Measurements from ENCODE around the gene ZDHHC14.
"Not testable (repeated sequence)": the region's sequence is repeated elsewhere in the genome, so short reads cannot be mapped to it uniquely, and the experiment has no call there.

ZDHHC14 gene

DNA sequence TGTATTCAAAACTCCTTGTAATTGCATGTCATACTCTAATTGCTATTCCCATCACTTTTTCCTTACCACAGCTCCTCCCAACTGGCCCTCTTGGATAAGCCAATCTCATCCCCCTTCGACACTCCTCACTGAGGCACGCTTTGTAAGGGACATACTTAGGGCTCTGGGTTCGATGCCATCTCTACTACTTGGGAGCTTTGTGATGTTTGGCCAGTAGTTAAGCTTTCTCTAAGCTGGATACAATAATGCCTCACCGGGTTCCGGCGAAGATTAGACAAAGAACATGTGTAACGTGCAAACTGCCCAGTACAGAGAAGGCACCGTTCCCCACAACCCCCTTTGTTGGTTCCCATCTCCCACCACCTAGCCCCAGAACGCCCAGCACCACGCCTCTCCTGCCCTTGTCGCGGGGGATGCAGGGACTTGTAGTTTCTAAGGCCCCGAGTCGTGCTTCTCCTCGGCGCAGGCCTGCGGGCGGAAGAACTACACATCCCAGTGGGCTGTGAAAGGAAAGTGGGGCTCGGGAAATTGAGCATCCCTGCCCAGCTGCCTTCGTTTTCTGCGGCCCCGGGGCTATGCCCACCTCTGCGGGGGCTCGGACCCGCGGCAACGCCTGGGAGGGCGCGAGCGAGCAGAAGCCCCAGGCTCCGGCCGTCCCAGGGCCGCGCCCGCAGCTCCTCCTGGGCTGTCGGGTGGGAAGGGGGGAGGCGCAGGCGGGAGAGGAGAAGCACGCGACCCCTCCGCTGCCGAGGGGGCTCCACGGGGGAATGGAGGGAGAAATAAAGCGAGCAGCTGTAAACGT lies 1.1 kb upstream of the ZDHHC14 start:
- peak; percentile 79 to 84 (median 81) for DNase-seq (ENCODE audit: low read depth in 2 of 3, low spot score in 1 of 3)

- DNase-seq (ENCODE audit: low read depth in 2 of 3, low spot score in 1 of 3) = no peak
These were observed 572 bp upstream of the ZDHHC14 start for GRCh38 chr6:157380458-157380778.

DNA sequence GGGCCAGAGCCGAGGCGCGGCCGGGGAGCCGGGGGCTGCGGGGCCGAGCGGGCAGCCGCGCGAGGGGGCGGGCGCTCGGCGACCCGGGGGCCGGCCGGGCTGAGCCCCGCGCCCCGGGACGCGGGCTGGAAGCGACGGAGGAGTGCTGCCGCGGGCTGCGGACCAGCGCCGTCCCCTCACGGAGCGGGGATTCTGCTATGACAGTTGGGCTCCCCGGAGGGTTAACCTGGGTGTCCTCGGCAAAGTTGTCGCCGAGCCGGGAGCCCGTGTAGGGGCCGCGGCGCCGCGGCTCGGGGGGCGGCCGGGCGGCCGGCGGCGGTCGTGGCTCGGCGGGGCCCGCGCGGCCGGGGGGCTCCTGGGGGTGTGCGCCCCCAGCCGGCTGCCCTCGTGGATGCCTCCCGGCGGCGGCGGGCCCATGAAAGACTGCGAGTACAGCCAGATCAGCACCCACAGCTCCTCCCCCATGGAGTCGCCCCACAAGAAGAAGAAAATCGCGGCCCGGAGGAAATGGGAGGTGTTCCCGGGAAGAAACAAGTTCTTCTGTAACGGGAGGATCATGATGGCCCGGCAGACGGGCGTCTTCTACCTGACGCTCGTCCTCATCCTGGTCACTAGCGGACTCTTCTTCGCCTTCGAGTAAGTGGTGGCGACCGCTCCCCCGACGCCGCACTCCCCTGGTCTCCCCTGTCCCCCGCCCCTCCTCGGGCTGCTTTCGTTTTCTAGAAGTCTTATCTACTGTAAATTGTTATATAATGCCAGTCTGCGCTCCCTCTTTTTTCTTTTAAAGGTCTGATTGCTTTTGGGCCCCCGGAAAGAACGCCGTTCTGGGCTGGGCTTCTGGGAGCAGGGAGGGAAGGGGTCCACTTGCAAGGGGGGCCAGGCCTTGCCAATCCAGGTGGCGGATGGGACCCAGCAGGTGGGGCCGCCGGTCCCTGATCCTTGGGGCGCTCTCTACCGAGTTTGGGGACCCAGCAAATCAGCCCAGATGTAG lies 936 bp downstream of the ZDHHC14 start:
- peak in 1 of 3 donors; percentile 37 for DNase-seq (ENCODE audit: low read depth in 2 of 3, low spot score in 1 of 3)

GRCh38 chr6:157382821-157383220 lies 1.8 kb downstream of the ZDHHC14 start:
- DNase-seq (ENCODE audit: low read depth in 2 of 3, low spot score in 1 of 3) = no peak

DNA sequence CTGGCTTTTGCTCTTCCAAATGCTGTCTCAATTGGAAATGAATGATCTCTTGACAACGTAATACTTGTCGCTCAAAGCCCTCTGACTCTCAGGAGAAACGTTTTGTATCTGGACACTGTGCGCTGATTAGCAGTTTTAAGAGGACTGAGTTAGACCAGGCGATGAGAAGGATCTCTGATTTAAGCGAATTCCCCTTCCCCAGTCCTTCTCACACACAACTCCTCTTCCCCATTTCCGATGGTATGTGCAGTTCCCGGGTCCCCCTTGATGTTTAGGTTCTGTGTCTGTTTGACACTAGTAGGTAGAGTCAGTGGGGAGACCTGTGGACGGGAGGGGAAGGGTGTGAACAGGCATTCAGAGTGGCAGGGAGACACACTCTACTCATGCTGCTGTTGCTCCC lies 2.5 kb downstream of the ZDHHC14 start:
- DNase-seq (ENCODE audit: low read depth in 2 of 3, low spot score in 1 of 3) = no peak

GRCh38 chr6:157384962-157385361 lies 4.0 kb downstream of the ZDHHC14 start:
- DNase-seq (ENCODE audit: low read depth in 2 of 3, low spot score in 1 of 3) = not testable (repeated sequence)

DNA sequence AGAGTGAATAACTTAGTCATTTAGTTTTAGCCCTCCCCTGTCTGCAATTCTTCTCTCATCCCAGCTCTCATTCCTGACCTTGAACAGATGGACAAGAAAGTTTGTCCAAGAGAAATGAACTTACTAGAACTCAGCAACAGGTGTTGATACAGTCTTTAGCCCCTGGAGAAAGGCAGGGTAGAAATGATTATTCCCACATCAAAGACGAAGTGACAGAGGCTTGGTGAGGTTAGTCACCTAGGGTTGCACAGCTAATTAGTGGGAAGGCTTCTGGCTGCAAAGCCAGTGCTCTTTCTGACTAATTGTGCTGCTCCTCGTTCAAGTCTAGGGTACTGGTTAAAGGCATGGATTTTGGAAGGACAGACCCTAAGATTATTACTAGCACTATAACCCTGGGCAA lies 4.5 kb downstream of the ZDHHC14 start:
- no peak for DNase-seq (ENCODE audit: low read depth in 2 of 3, low spot score in 1 of 3)

- no peak for DNase-seq (ENCODE audit: low read depth in 2 of 3, low spot score in 1 of 3)
These were observed 5.0 kb downstream of the ZDHHC14 start for GRCh38 chr6:157386023-157386422.

DNA sequence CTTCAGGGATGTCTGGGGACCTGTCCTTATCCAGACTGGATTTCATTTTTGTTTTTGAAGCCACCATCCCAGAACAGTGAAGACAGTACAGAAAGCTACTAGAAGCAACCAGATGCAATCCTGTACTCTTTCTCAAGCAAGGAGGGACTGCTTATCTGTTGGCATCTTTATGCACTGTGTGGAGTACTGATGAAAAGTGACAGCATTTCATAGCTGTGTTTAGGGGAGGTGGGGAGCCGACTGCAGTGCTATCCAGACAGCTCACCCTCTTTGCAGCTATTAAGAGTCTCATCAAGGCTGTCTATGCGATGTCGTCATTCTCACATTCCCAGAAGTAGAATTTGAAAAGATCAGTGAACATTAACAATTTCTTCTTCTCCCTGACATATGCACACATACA lies 5.5 kb downstream of the ZDHHC14 start:
- no peak for DNase-seq (ENCODE audit: low read depth in 2 of 3, low spot score in 1 of 3)

GRCh38 chr6:157388924-157389323 lies 7.9 kb downstream of the ZDHHC14 start:
- no peak for DNase-seq (ENCODE audit: low read depth in 2 of 3, low spot score in 1 of 3)

GRCh38 chr6:157390273-157391060 lies 9.5 kb downstream of the ZDHHC14 start:
- DNase-seq (ENCODE audit: low read depth in 2 of 3, low spot score in 1 of 3) = no peak

GRCh38 chr6:157392927-157393668 lies 12.1 kb downstream of the ZDHHC14 start:
- DNase-seq (ENCODE audit: low read depth in 2 of 3, low spot score in 1 of 3) = no peak

GRCh38 chr6:157393669-157394327 lies 12.8 kb downstream of the ZDHHC14 start:
- no peak for DNase-seq (ENCODE audit: low read depth in 2 of 3, low spot score in 1 of 3)

GRCh38 chr6:157395199-157395598 lies 14.2 kb downstream of the ZDHHC14 start:
- DNase-seq (ENCODE audit: low read depth in 2 of 3, low spot score in 1 of 3) = not testable (repeated sequence)

DNA sequence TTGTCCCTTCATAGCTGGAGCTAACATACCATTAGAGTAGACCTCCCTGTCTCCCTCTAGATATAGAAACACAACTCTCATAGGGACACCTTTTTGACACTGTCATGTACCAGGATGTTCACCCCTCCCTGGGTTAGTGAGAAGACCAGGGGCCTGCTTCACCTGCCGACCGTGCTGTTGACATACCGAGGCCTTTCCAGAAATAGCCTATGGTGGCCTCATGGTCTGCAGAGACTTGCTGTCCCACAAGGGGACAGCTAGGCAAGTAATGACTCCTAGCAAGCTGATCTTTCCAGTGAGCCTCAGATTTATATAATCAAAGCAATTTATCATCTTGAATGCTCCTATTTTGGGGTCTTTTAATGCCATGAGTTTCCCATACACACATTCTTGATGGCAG lies 15.0 kb downstream of the ZDHHC14 start:
- DNase-seq (ENCODE audit: low read depth in 2 of 3, low spot score in 1 of 3) = no peak

DNA sequence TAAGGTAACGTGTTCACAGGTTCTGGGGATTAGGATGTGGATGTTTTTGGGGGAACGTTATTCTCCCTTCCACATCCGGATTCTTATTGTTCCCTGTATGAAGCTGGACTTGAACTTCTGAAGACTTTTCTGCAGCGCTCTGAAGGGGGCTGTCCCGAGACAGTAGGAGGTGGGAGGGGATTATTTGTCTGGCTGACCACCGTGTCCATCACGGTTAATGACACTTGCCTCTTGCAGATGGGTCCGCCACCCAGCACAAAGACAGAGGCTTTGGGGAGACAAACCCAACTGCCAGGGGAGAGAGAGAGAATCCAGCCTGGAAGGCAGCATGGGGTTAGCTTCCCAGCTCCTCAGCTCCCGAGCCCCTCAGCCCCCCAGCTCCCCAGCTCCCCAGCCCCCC lies 16.7 kb downstream of the ZDHHC14 start:
- no peak for DNase-seq (ENCODE audit: low read depth in 2 of 3, low spot score in 1 of 3)

GRCh38 chr6:157398151-157398550 lies 17.2 kb downstream of the ZDHHC14 start:
- DNase-seq (ENCODE audit: low read depth in 2 of 3, low spot score in 1 of 3) = no peak

DNA sequence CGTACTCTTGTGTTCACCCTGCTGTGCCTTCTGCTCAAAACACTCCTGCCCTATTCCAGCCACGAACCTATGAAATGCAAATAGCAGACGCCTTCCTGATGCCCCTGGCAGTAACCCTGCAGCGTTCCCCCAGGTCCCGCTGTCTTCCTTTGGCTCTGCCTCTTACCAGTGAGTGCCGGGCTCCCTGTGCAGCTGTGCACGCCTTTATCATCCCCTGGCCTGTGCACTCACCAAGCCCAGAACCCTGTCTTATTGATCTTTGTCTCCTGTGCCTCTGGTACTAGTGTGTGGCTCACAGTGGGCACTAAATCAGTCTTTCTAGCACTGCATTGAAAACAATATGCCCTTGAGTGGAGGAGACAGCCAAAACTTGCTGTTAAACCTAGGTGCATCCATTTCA lies 19.7 kb downstream of the ZDHHC14 start:
- DNase-seq (ENCODE audit: low read depth in 2 of 3, low spot score in 1 of 3) = no peak

GRCh38 chr6:157401734-157402338 lies 20.8 kb downstream of the ZDHHC14 start:
- no peak for DNase-seq (ENCODE audit: low read depth in 2 of 3, low spot score in 1 of 3)
